DMS 273 (cell line): ENCODE results near the gene CXCL10.
"Not testable (repeated sequence)": the region's sequence is repeated elsewhere in the genome, so short reads cannot be mapped to it uniquely, and the experiment has no call there.

ENCODE experiments used
- DNase-seq: peaks from one replicate; lab custom pipeline; 2025; ENCODE audit not compliant: unreplicated experiment; lab: John Stamatoyannopoulos, UW

CXCL10 gene

DNA sequence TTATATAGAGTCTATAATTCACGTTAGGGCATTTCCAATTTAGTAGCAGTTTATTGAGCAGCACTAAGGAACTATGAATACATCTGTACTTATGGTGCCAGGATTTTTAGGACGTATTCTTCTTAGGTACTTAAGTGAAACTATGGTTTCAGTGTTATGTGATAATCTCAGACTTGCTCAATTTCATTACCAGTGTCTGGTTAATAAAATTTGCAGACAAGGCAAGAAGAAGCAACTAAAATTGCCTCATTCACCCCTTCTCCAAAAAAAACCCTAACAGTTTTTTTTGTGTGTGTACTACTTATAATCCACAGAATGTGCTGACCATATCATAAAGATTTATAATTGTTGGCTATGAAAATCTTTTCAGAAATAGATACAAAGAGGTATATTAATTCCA is 6.0 kb upstream of the CXCL10 start:
- no peak for DNase-seq

GRCh38 chr4:76028350-76028765 is 5.1 kb upstream of the CXCL10 start:
- no peak for DNase-seq

DNA sequence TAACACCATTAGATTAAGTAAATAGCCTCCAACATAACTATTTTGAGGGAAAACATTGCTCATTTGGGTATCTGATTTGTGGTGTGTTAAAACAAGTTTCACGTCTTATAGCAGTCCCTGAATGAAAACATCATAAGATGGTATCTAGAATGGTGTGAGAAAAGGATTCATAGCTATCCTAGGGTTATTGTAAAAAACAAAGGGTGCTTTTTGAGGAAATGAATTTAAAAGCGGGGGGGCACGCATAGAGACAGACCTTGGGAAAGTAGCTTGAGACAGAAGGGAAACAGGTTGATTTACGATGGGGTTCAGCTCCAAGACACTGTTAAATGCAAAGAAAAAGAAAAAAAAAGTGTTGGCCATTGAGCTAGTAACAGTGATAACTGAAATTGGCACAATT is 768 bp upstream of the CXCL10 start:
- DNase-seq, result no peak

- DNase-seq, result no peak
Measured at GRCh38 chr4:76022677-76023076, 620 bp downstream of the CXCL10 start.

GRCh38 chr4:76022031-76022430 is 1.3 kb downstream of the CXCL10 start:
- DNase-seq, result no peak

GRCh38 chr4:76017056-76017686 is 6.1 kb downstream of the CXCL10 start:
- DNase-seq, result no peak

GRCh38 chr4:76016393-76016792 is 6.9 kb downstream of the CXCL10 start:
- peak; percentile 66 for DNase-seq

DNA sequence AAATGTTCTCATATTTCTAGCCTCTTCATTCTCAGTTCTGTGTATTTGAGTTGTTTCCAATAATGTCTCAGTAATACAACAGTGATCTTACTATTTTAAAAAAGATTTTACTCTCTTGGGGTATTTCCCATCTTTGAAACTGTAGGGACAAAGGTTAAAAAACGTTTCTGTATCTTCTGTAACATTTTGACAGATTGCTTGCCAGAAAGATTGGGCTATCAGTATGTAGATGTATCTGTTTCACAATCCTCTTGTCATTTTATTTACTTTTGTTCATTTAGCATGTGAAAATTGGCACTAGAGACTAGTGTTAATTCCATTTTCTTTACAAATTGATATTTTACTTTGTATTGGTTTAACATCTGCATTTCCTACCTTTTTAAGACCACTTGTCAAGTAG is 9.8 kb downstream of the CXCL10 start:
- DNase-seq, result no peak

GRCh38 chr4:76012388-76012801 is 10.9 kb downstream of the CXCL10 start:
- DNase-seq, result no peak

- peak; percentile 5 for DNase-seq
Measured at GRCh38 chr4:76011700-76012387, 11.5 kb downstream of the CXCL10 start.

DNA sequence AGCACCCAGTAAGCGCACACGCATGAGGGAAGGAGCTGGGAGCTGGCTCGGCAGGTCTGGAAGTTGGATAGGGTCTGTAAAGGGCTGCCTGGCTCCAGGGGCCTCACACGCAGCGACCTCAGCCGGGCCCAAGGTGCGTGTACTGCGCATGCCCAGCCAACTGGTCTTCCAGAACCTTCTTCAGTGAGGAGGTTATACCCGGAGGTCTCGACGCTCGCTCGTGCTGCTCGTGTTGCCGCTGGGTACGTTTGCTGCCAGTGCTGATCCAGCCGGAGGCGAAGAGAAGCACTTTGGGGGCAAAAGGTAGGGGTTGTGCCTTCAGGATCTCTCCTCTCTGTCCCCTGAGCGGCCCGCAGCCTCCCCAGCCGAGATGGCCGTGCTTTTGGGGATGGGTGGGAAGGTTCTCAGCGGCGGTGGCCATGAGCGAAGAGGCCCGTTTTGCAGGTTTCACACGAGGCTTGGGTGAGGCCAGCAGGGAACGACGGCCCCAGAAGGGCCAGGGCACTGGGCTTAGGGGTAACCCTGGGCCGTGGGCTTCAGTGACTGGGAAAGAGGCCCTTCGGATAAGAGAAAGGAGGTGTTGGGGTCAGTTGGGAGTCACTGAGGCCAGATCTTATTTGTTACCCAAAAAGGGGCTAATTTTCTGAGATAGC is 12.2 kb downstream of the CXCL10 start:
- no peak for DNase-seq

DNA sequence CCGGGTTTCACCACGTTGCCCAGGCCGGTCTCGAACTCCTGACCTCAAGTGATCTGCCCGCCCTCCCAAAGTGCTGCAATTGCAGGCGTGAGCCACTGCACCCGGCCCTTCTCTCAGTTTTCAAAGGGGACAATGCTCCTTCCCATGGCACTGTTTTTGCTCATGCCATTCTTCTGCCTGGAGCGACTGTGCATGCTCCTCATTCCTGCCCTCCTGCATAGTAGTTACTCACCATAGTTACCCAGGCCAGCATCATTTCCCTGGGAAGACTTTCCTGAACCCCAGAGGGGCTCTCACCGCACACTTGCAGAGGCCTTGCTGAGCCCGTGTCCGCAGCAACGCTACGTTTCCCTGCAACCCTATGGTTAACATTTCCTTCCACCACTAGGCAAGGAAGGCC is 12.7 kb downstream of the CXCL10 start:
- DNase-seq, result no peak

- no peak for DNase-seq
Measured at GRCh38 chr4:76009311-76009710, 14.0 kb downstream of the CXCL10 start.

- DNase-seq, result no peak
Measured at GRCh38 chr4:76007089-76007862, 16.0 kb downstream of the CXCL10 start, which contains the start of gene CXCL9. CXCL9 (minus strand) TSS chr4:76007509; CDS start chr4:76007449, 60 bp downstream.

DNA sequence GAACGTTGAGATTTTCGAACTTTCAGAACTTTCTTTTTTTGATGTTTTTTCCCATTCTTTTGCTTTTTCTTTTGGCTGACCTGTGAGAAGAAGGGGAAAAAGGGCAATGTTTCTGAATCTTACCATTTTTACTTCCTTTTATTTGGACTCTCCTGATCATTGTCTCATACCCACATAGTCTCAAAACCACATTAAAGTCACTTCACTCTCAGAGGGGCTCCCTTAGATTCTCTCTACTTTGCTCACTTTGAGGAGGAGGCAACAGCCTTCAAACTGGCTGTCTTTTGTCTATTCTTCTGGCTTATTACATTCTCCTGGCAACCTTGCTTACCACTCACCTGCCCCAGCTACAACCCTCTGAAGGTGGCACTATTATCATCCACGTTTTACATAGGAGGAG is 19.7 kb downstream of the CXCL10 start:
- no peak for DNase-seq

DNA sequence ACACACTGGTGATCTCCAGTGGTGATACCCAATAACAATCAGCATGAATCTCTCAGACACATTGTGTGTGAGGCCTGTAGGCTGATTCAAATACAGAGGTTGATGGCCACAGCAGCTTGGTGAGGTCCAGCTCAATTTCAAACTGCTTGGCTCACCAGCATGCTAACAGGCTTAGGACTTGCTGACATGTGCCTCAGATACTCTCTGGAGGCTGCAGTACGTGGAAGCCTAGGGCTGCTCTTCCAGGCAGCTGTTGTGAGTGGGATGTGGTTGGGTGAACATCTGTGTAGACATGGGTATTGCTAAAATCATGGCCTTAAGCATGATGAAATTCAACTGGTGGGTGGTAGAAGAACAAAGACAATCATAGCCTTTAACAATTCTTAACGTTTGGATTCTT is 20.3 kb downstream of the CXCL10 start:
- DNase-seq, result no peak

DNA sequence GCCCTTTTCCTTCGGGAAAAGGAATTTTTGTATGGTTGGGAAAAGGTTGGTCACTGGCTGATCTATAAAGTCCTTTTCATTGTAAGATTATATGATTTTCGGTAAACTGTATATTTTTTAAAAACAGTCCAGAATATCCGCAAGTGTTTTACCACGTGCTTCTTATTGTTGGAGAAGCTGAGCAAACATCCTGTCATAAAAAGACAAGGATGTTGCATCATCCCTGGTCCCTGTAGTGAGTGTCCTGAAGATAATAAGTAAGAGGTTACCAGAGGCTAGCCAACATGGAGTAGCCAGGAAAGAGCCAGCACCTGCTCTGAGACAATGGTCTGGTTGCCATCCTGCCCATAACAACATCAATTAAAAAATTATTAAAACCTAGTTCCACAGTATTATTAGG is 21.1 kb downstream of the CXCL10 start:
- no peak for DNase-seq

GRCh38 chr4:76001700-76002099 is 21.6 kb downstream of the CXCL10 start:
- no peak for DNase-seq

- no peak for DNase-seq
Measured at GRCh38 chr4:76000279-76000678, 23.0 kb downstream of the CXCL10 start.

DNA sequence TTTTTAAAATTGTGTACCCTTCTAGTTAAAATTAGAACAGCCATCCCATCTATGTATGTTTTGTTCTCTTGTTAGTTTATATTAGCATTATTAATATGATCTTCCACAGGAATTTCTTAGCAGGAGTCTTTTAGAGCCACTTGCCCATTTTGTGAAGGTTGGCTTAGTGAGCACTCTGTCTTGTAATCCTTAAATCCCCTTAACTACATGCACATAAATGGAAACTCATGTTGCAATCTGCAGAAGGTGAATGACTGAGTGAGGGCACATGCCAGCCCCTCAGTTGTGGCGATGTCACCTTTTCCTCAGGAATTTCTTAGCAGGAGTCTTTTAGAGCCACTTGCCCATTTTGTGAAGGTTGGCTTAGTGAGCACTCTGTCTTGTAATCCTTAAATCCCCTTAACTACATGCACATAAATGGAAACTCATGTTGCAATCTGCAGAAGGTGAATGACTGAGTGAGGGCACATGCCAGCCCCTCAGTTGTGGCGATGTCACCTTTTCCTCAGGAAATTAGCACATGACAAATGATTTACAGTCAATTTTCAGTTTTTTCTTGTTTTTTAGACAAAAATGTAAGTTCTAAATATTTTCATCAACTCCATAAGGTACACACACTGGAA is 24.7 kb downstream of the CXCL10 start:
- not testable (repeated sequence) for DNase-seq

GRCh38 chr4:75997946-75998345 is 25.4 kb downstream of the CXCL10 start:
- DNase-seq, result no peak
